Left hindlimb (tissue), 1 donor: ENCODE measurements around the gene COTL1.
A peak's percentile ranks its signal among the peaks of the same experiment; 100 is the strongest.
"Not testable (repeated sequence)": the region's sequence is repeated elsewhere in the genome, so short reads cannot be mapped to it uniquely, and the experiment has no call there.

ENCODE experiments used
- DNase-seq: peaks from one replicate; pipeline ENCODE4 v3.0.0-alpha.2; 2018

The COTL1 gene

GRCh38 chr16:84567286-84567962, 50.5 kb downstream of the COTL1 start:
- DNase-seq = no peak

GRCh38 chr16:84566545-84567257, 51.2 kb downstream of the COTL1 start:
- no peak for DNase-seq

- no peak for DNase-seq
Observed at GRCh38 chr16:84565669-84566495, 52.0 kb downstream of the COTL1 start.

- DNase-seq = peak; percentile 57
Observed at GRCh38 chr16:84563786-84564420, 54.0 kb downstream of the COTL1 start.

GRCh38 chr16:84563064-84563715, 54.7 kb downstream of the COTL1 start:
- no peak for DNase-seq

GRCh38 chr16:84562174-84562815, 55.6 kb downstream of the COTL1 start:
- DNase-seq = no peak

- no peak for DNase-seq
Observed at GRCh38 chr16:84561291-84561690, 56.6 kb downstream of the COTL1 start.

GRCh38 chr16:84560269-84560668, 57.6 kb downstream of the COTL1 start:
- DNase-seq = no peak

- DNase-seq = no peak
Observed at GRCh38 chr16:84559311-84559932, 58.5 kb downstream of the COTL1 start.

- not testable (repeated sequence) for DNase-seq
Observed at GRCh38 chr16:84558850-84559249, 59.0 kb downstream of the COTL1 start.

GRCh38 chr16:84557504-84557903, 60.4 kb downstream of the COTL1 start:
- DNase-seq = no peak

GRCh38 chr16:84557059-84557458, 60.8 kb downstream of the COTL1 start:
- DNase-seq = no peak

- DNase-seq = no peak
Observed at GRCh38 chr16:84555418-84556196, 62.3 kb downstream of the COTL1 start.

GRCh38 chr16:84554627-84555328, 63.1 kb downstream of the COTL1 start:
- DNase-seq = no peak

GRCh38 chr16:84553873-84554399, 63.9 kb downstream of the COTL1 start:
- no peak for DNase-seq

- DNase-seq = no peak
Observed at GRCh38 chr16:84552135-84552534, 65.7 kb downstream of the COTL1 start.

GRCh38 chr16:84550096-84550495, 67.8 kb downstream of the COTL1 start:
- DNase-seq = no peak

- peak; percentile 69 for DNase-seq
Observed at GRCh38 chr16:84548971-84549844, 68.7 kb downstream of the COTL1 start.

- DNase-seq = no peak
Observed at GRCh38 chr16:84548508-84548907, 69.4 kb downstream of the COTL1 start.
